GM12878 (cell line): Measurements from ENCODE around the gene SRSF12. TPM values are rescaled to one million over a fixed set of nuclear protein-coding genes. Genes with fewer than 3 reads are reported as not detected.

Source experiments
- ATAC-seq: fragments of 200-7000 bp; cut with Tn5 transposase; 3 replicates; pipeline ENCODE4 v1.9.1; 2020; ENCODE audit warnings: mild to moderate bottlenecking, moderate library complexity
- BruUV-seq: library from RNA; stranded (reverse); fragments of 400-500 nt; replicated peaks from 2 replicates; lab custom pipeline; 2021; lab: Mats Ljungman, UMichigan
- CTCF ChIA-PET: fragments of 300-600 bp; sonication (Branson Sonifier 250); formaldehyde crosslinking; extraction: SDS; loops from one replicate; lab custom pipeline; 2021; ENCODE audit warnings: inconsistent platforms; lab: Yijun Ruan, JAX
- POLR2A ChIA-PET: fragments of 350-600 bp; formaldehyde crosslinking; extraction: SDS; loops from one replicate; lab custom pipeline; 2021; ENCODE audit warnings: inconsistent platforms; lab: Charles Lee
- RAD21 ChIA-PET: fragments of 300-600 bp; sonication (Branson Sonifier 250); formaldehyde crosslinking; loops from one replicate; lab custom pipeline; 2023; ENCODE audit warnings: antibody characterized with exemption; ENCODE audit not compliant: unreplicated experiment; lab: Charles Lee
- SMC1A ChIA-PET: fragments of 300-600 bp; sonication (Branson Sonifier 250); formaldehyde crosslinking; loops from one replicate; lab custom pipeline; 2023; ENCODE audit not compliant: unreplicated experiment, uncharacterized antibody; lab: Charles Lee
- DNase-seq: peaks from one replicate; pipeline ENCODE4 v3.0.0-alpha.2; 2011; ENCODE audit warnings: low read depth, low spot score
- FAIRE-seq: peaks from 3 replicates; lab custom pipeline; 2011; peaks lifted over from hg19 to GRCh38; lab: Jason Lieb, UNC
- H2AFZ ChIP-seq: 2 replicates; pipeline ENCODE4 v1.6.0; 2011; ENCODE audit warnings: low read depth, low read length, control low read depth; ENCODE audit not compliant: control insufficient read depth
- H3K27ac ChIP-seq: 2 replicates; pipeline ENCODE4 v1.5.1; 2011; ENCODE audit warnings: control low read depth; ENCODE audit not compliant: control insufficient read depth, insufficient read depth
- H3K27me3 ChIP-seq, 2 experiments: replicated peaks in 1 of 2; 2 replicates each; pipeline versions ENCODE4 v1.6.0 to v1.6.1; 2011; ENCODE audit warnings: low read length in 1 of 2; ENCODE audit not compliant: control insufficient read depth in 2 of 2, insufficient read depth in 2 of 2
- H3K36me3 ChIP-seq, 2 experiments: 2 replicates each; pipeline ENCODE4 v1.5.1; 2011; ENCODE audit warnings: low read length in 1 of 2; ENCODE audit not compliant: control insufficient read depth in 2 of 2, insufficient read depth in 2 of 2
- H3K4me1 ChIP-seq: 2 replicates; pipeline ENCODE4 v1.6.1; 2011; ENCODE audit warnings: mild to moderate bottlenecking, low read length, moderate library complexity, mixed read lengths; ENCODE audit not compliant: control insufficient read depth, insufficient read depth
- H3K4me2 ChIP-seq: 2 replicates; pipeline ENCODE4 v1.6.0; 2011; ENCODE audit warnings: control low read depth; ENCODE audit not compliant: control insufficient read depth, insufficient read depth
- H3K4me3 ChIP-seq: fragments of 200-600 bp; sonication (generic); 2 replicates; pipeline ENCODE4 v1.5.1; 2016
- H3K79me2 ChIP-seq: 2 replicates; pipeline ENCODE4 v1.6.0; 2011; ENCODE audit warnings: low read length; ENCODE audit not compliant: control insufficient read depth, insufficient read depth
- H3K9ac ChIP-seq: 2 replicates; pipeline ENCODE4 v1.8.0; 2011; ENCODE audit warnings: low read length, control low read depth, mixed read lengths; ENCODE audit not compliant: control insufficient read depth, insufficient read depth
- H3K9me3 ChIP-seq: replicated peaks from 3 replicates; pipeline ENCODE4 v1.5.1; 2011; ENCODE audit warnings: mild to moderate bottlenecking, low read length; ENCODE audit not compliant: control insufficient read depth, insufficient read depth
- H4K20me1 ChIP-seq: 2 replicates; pipeline ENCODE4 v1.6.0; 2011; ENCODE audit not compliant: control insufficient read depth, insufficient read depth
- ASH2L ChIP-seq: fragments of 300-600, 200-600 bp; sonication (generic); IDR thresholded peaks from 2 replicates; pipeline ENCODE4 v1.6.1; 2017; ENCODE audit warnings: low read depth, mild to moderate bottlenecking, borderline replicate concordance
- BCL11A ChIP-seq: IDR thresholded peaks from 2 replicates; pipeline ENCODE4 v1.6.1; 2011; ENCODE audit warnings: low read depth, low read length
- CBX5 ChIP-seq: sonication (generic); IDR thresholded peaks from 2 replicates; pipeline ENCODE4 v1.6.1; 2016; ENCODE audit warnings: low read depth, moderate library complexity, mild to moderate bottlenecking, inconsistent platforms
- CEBPB ChIP-seq, 2 experiments: fragments of 150-350 bp in 1 of 2; IDR thresholded peaks; 2 replicates each; pipeline ENCODE4 v1.6.1; 2012 to 2014; ENCODE audit warnings: low read depth in 2 of 2, low read length in 2 of 2, borderline replicate concordance in 1 of 2, inconsistent platforms in 1 of 2
- CREB1 ChIP-seq: IDR thresholded peaks from 2 replicates; pipeline ENCODE4 v1.6.1; 2012; ENCODE audit warnings: low read depth, mild to moderate bottlenecking, inconsistent platforms
- DPF2 ChIP-seq: fragments of 450-650 bp; IDR thresholded peaks from 2 replicates; pipeline ENCODE4 v1.6.1; 2017; ENCODE audit warnings: mild to moderate bottlenecking
- ESRRA ChIP-seq: IDR thresholded peaks from 2 replicates; pipeline ENCODE4 v1.6.1; 2012; ENCODE audit warnings: mild to moderate bottlenecking, low read length, improper control_type of control experiment
- EZH2 ChIP-seq: IDR thresholded peaks from 2 replicates; pipeline ENCODE4 v1.6.1; 2012; ENCODE audit warnings: low read depth, mild to moderate bottlenecking, control low read depth, inconsistent platforms, low read length, borderline replicate concordance; ENCODE audit not compliant: control insufficient read depth
- GATAD2B ChIP-seq: fragments of 450-650 bp; conservative IDR thresholded peaks from 2 replicates; pipeline ENCODE4 v1.6.1; 2017; ENCODE audit warnings: low read depth, mild to moderate bottlenecking, moderate library complexity
- LARP7 ChIP-seq: fragments of 450-650 bp; IDR thresholded peaks from 2 replicates; pipeline ENCODE4 v1.6.1; 2017; ENCODE audit warnings: mild to moderate bottlenecking
- MEF2A ChIP-seq: IDR thresholded peaks from 2 replicates; pipeline ENCODE4 v1.6.1; 2011; ENCODE audit warnings: low read depth, mild to moderate bottlenecking, low read length, moderate library complexity; ENCODE audit not compliant: insufficient read depth
- MEF2B ChIP-seq: fragments of 450-650 bp; IDR thresholded peaks from 2 replicates; pipeline ENCODE4 v1.6.1; 2018; ENCODE audit warnings: mild to moderate bottlenecking, moderate library complexity; ENCODE audit not compliant: partially characterized antibody, poor library complexity, severe bottlenecking
- MYC ChIP-seq: IDR thresholded peaks from 2 replicates; pipeline ENCODE4 v1.6.1; 2011; ENCODE audit warnings: mild to moderate bottlenecking, low read length, moderate library complexity, inconsistent platforms; ENCODE audit not compliant: insufficient read depth, insufficient replicate concordance, insufficient read length, severe bottlenecking
- NFYA ChIP-seq: IDR thresholded peaks from 2 replicates; pipeline ENCODE4 v1.6.1; 2011; ENCODE audit warnings: low read depth, mild to moderate bottlenecking, low read length, improper control_type of control experiment, borderline replicate concordance
- NR2F1 ChIP-seq: fragments of 450-650 bp; conservative IDR thresholded peaks from 2 replicates; pipeline ENCODE4 v1.6.1; 2017; ENCODE audit warnings: mild to moderate bottlenecking
- RBBP5 ChIP-seq: fragments of 200-600 bp; sonication (generic); conservative IDR thresholded peaks from 2 replicates; pipeline ENCODE4 v1.6.1; 2016
- RELA ChIP-seq: fragments of 450-650 bp; IDR thresholded peaks from 2 replicates; pipeline ENCODE4 v1.8.0; 2014; ENCODE audit warnings: borderline replicate concordance; ENCODE audit not compliant: partially characterized antibody
- SIX5 ChIP-seq: IDR thresholded peaks from 2 replicates; pipeline ENCODE4 v1.6.1; 2011; ENCODE audit warnings: mild to moderate bottlenecking, low read depth, low read length, moderate library complexity; ENCODE audit not compliant: severe bottlenecking
- SMAD1 ChIP-seq: fragments of 450-650 bp; IDR thresholded peaks from 2 replicates; pipeline ENCODE4 v1.6.1; 2018; ENCODE audit warnings: mild to moderate bottlenecking, low read depth; ENCODE audit not compliant: partially characterized antibody
- SMC3 ChIP-seq: IDR thresholded peaks from 2 replicates; pipeline ENCODE4 v1.6.1; 2011; ENCODE audit warnings: low read length, improper control_type of control experiment, borderline replicate concordance
- SRF ChIP-seq, 2 experiments: IDR thresholded peaks; 2 replicates each; pipeline ENCODE4 v1.6.1; 2011; ENCODE audit warnings: low read depth in 2 of 2, low read length in 2 of 2, mild to moderate bottlenecking in 1 of 2, moderate library complexity in 1 of 2
- TAF1 ChIP-seq: IDR thresholded peaks from 2 replicates; pipeline ENCODE4 v1.6.1; 2011; ENCODE audit warnings: mild to moderate bottlenecking, low read depth, low read length, borderline replicate concordance
- TARDBP ChIP-seq: IDR thresholded peaks from 2 replicates; pipeline ENCODE4 v1.6.1; 2016; ENCODE audit warnings: borderline replicate concordance
- ZNF384 ChIP-seq: IDR thresholded peaks from 2 replicates; pipeline ENCODE4 v1.6.1; 2012; ENCODE audit warnings: low read depth, mild to moderate bottlenecking, low read length, improper control_type of control experiment, borderline replicate concordance
- ZZZ3 ChIP-seq: IDR thresholded peaks from 2 replicates; pipeline ENCODE4 v1.6.1; 2011; ENCODE audit warnings: low read depth; ENCODE audit not compliant: control insufficient read depth, insufficient read length
- WGBS: methylation state at CpG from one replicate; pipeline ENCODE4 v1.1.6; 2016; ENCODE audit warnings: low lambda C conversion rate; ENCODE audit not compliant: insufficient replicate concordance, insufficient coverage; ENCODE audit errors: missing lambda C conversion rate; 5-methylcytosine and 5-hydroxymethylcytosine counted together
- in situ Hi-C: fragments of 300-500 bp; cut with MboI; formaldehyde crosslinking; loops from 9 replicates; pipeline ENCODE4 v1.14.3; 2018; ENCODE audit warnings: mixed read lengths
- intact Hi-C: fragments of 100-400 bp; cut with micrococcal nuclease; formaldehyde crosslinking; loops from one replicate; pipeline ENCODE4 v1.14.2; 2022; ENCODE audit not compliant: unreplicated experiment
- polyA plus RNA-seq, 11 experiments: library from polyadenylated mRNA; depleted of rRNA in 4 of 11; unstranded in 6 of 11; stranded (reverse) in 5 of 11; fragments of >200 nt; fragmentation: Nextera tagmentation in 4 of 11; fragmentation: Illumina TruSeq in 1 of 11; extraction: Ambion mirVana in 4 of 11; extraction: Trizol in 1 of 11; gene quantifications; 1 replicate in 1 of 11; 2 replicates in 10 of 11; pipeline versions ENCODE4 v1.2.1 to v1.2.3, GENCODE V29; 2011 to 2016; ENCODE audit warnings: inconsistent platforms in 2 of 11, missing spikeins in 2 of 11, low read depth in 1 of 11
- total RNA-seq, 4 experiments: library from RNA; depleted of rRNA in 3 of 4; stranded (reverse); fragments of >200 nt in 3 of 4; fragmentation: Illumina TruSeq in 1 of 4; extraction: Trizol in 1 of 4; gene quantifications; 2 replicates each; pipeline versions ENCODE4 v1.2.1 to v1.2.3, GENCODE V29; 2013 to 2021

SRSF12 gene
- total and polyA plus RNA-seq, 10 of the 15 experiments (the other 5 are each of a cell fraction or from before 2014, with no cell fraction given) = 0.03 to 0.23 TPM; not detected in 8

GRCh38 chr6:89081423-89082322, 36.2 kb downstream of the SRSF12 start:
- CTCF ChIA-PET = interaction anchor here (0.9 to 1.4 kb wide), 2 partner anchors 17 to 291 kb away, joined by 3 to 6 read pairs; no protein-coding TSS in a partner anchor
- TF ChIP-seq RELA (peak; percentile 100), NFYA (no peak), CEBPB (IDR thresholded peaks at IDR 0.05; ENCODE audit: borderline replicate concordance in 1 of 2, low read depth in 2 of 2, low read length in 2 of 2) (no peak), TAF1 (0 out of 2 replicates have a peak, but pooled peaks have one; percentile 27), SIX5 (no peak), EZH2 (no peak), SMC3 (no peak), MYC (no peak), MEF2B (peak; percentile 94), CBX5 (no peak), SMAD1 (peak; percentile 86), RBBP5 (no peak), MEF2A (peak; percentile 100), ZZZ3 (no peak), CREB1 (peak; percentile 92), GATAD2B (peak; percentile 42), ZNF384 (no peak), NR2F1 (no peak), SRF (IDR thresholded peaks at IDR 0.05; ENCODE audit: low read depth in 2 of 2, low read length in 2 of 2) (0 out of 4 replicates have a peak, but pooled peaks of 1 of the 2 experiments have one; percentile 4), DPF2 (peak; percentile 59), BCL11A (no peak; the same call in 1 of the 2 replicates), ESRRA (no peak), ASH2L (no peak), TARDBP (no peak), LARP7 (peak; percentile 94)

More at GRCh38 chr6:89081423-89082322, 36.2 kb downstream of the SRSF12 start:
- Histone ChIP-seq H3K4me2 (peak overlapping the region; percentile 53), H4K20me1 (peaks cover 3% of the 10 kb centered on the region; the same call in 1 of the 2 replicates), H3K27me3 (no peaks in the 10 kb centered on the region), H3K9ac (peak overlapping the region; percentile 99), H3K79me2 (peaks cover 46% of the 10 kb centered on the region), H3K9me3 (no peaks in the 10 kb centered on the region), H3K36me3 (peaks cover 3 to 16% of the 10 kb centered on the region in 2 experiments), H3K4me1 (no peaks in the 10 kb centered on the region), H2AFZ (peak overlapping the region; percentile 45), H3K27ac (peak overlapping the region; percentile 99), H3K4me3 (peak overlapping the region; percentile 93)
- ChIA-PET SMC1A (interaction anchor here (1.1 to 3.8 kb wide), 7 partner anchors 9 to 290 kb away, joined by 3 to 21 read pairs (median 4); partner anchors contain the start of gene PM20D2), RAD21 (interaction anchor here (0.6 to 1.6 kb wide), 3 partner anchors 10 to 175 kb away, joined by 3 to 6 read pairs (median 3); partner anchors contain the start of gene PM20D2), POLR2A (interaction anchor here (0.6 to 4.9 kb wide), 12 partner anchors 11 to 557 kb away, joined by 3 to 71 read pairs (median 5); partner anchors contain the start of genes LYRM2, PM20D2, RNGTT and UBE2J1)
- intact Hi-C loops = loop anchor here (1.0 to 2.0 kb wide), 2 partner anchors 65 to 275 kb away; partner anchors contain the start of gene PM20D2
- DNase-seq (peak; percentile 79), ATAC-seq (peak; percentile 79), FAIRE-seq (peak; percentile 62)
- no TSS peak for BruUV-seq
- 1% methylated on average over 68 of the region's 69 CpGs for WGBS
- in situ Hi-C loops = no loop called here
